GM12865 (cell line): Measurements from ENCODE around the gene RFT1.

Experiments used
- DNase-seq: peaks from one replicate; pipeline ENCODE4 v3.0.0; 2010; ENCODE audit warnings: low read depth
- H3K4me3 ChIP-seq: 2 replicates; pipeline ENCODE4 v1.5.1; 2011; ENCODE audit warnings: mild to moderate bottlenecking, low read depth, low read length, control low read depth
- CTCF ChIP-seq: IDR thresholded peaks from 2 replicates; pipeline ENCODE4 v1.5.1; 2011; ENCODE audit warnings: low read length, control low read depth, low read depth, inconsistent platforms; ENCODE audit not compliant: insufficient read depth; ENCODE audit errors: missing control alignments

Gene RFT1

GRCh38 chr3:53083949-53084309 is 46.3 kb downstream of the RFT1 start:
- no peak overlapping the region for H3K4me3 ChIP-seq
- DNase-seq = no peak
- no peak for TF ChIP-seq CTCF

DNA sequence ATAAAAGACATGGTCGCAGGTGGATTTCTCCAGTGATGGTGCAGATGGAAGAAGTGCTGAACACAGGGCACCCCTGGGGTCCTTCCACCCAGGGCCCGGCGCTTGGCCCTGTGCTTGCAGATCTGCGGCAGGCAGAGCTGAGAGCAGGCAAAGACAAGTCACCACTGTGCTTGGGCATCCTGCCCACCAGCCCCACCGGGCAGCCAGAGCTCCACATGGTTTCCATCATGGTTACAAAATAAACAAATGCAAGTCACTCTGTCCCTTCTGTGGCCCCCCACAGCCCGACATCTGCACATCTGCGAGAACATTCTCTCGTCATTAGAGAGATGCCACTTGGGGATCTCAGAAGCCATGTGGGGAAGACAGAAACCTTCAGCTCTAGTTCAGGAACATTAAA is 46.7 kb downstream of the RFT1 start:
- DNase-seq = no peak

GRCh38 chr3:53082736-53083135 is 47.5 kb downstream of the RFT1 start:
- no peak for TF ChIP-seq CTCF
- H3K4me3 ChIP-seq = no peak overlapping the region
- DNase-seq = no peak

More for the DNA sequence above, 46.7 kb downstream of the RFT1 start:
- TF ChIP-seq CTCF = no peak
- H3K4me3 ChIP-seq = no peak overlapping the region

GRCh38 chr3:53081318-53081717 is 48.9 kb downstream of the RFT1 start:
- no peak overlapping the region for H3K4me3 ChIP-seq
- DNase-seq = no peak
- no peak for TF ChIP-seq CTCF

DNA sequence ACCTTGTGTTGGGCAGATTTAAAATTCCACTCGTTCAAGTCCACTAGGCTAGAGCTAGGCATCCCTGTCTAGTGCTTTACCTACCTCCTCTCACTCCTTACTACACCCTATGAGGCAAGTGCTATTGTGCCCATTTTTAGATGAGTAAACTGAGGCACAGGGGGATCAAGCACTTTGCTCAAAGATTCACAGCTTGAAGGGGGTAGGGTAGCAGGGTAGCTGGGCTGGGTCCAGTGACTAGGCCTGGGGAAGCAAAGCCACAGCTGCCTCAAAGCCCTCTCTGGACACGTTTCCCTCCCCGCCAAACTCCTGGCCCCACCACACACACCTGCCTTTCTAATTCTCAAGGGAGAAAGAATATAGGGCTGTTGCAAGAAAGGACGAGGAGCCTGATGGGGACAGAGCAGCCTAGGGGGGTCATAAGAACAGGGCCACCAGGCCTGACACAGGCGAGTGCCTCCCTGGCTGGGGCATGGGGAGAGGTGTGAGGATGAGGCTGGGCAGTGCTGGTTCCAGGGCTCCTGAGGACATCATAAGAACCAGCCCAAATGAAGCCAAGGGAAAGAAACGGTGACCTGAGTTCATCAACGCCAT is 49.5 kb downstream of the RFT1 start:
- TF ChIP-seq CTCF = no peak
- no peak for DNase-seq
- H3K4me3 ChIP-seq = no peak overlapping the region

GRCh38 chr3:53079791-53080555 is 50.3 kb downstream of the RFT1 start:
- TF ChIP-seq CTCF = no peak
- no peak for DNase-seq
- no peak overlapping the region for H3K4me3 ChIP-seq

DNA sequence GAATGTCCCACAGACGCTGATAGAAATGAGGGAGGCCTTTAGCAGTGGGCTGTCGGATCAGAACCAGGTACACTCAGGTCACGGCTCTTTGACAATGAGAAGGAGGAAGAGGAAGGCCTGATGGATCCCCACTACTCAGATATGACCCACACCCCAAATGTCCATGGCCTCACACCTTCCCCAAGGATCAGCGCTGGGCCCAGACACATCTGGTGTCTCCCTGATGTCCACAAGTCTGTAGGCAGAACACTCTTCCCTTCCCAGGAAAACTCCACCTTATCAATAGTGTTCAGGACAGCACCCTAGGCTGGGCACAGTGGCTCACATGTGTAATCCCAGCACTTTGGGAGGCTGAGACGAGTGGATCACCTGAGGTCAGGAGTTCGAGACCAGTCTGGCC is 51.1 kb downstream of the RFT1 start:
- no peak overlapping the region for H3K4me3 ChIP-seq
- no peak for TF ChIP-seq CTCF
- DNase-seq = no peak
